GM18870 (cell line): ENCODE measurements around the gene SLC44A3.

Experiments
- ATAC-seq: cut with Tn5 transposase; IDR thresholded peaks from one replicate; pipeline ENCODE4 v1.9.1; 2021; ENCODE audit warnings: moderate library complexity; ENCODE audit not compliant: unreplicated experiment

Gene SLC44A3

GRCh38 chr1:94872771-94873495 is 52.8 kb downstream of the SLC44A3 start:
- no peak for ATAC-seq

- peak; percentile 56 for ATAC-seq
These were observed 53.6 kb downstream of the SLC44A3 start for GRCh38 chr1:94873520-94874351.

- no peak for ATAC-seq
These were observed 54.3 kb downstream of the SLC44A3 start for GRCh38 chr1:94874423-94874822.

GRCh38 chr1:94875794-94876193 is 55.6 kb downstream of the SLC44A3 start:
- no peak for ATAC-seq

- no peak for ATAC-seq
These were observed 56.2 kb downstream of the SLC44A3 start for GRCh38 chr1:94876362-94876761.

- ATAC-seq: no peak
These were observed 58.2 kb downstream of the SLC44A3 start for GRCh38 chr1:94878329-94878728.

DNA sequence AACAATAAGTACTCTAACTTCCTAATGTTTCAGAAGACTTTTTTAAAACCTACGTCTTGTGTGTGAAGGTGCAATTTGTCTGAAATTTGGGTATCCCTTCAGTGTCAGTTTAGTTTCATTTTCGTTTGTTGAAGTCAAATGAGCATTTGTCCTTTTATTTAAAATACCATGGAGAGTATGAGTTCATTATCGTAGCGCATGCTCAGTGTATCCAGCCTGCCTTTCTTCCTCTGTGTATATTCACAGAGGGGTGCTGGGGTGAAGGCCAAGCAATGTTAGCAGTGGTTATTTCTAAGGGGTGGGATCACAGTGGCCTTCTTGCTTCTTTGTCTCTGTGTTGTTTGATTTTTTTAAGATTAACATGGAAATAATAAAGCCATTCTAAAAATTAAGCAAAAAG is 63.5 kb downstream of the SLC44A3 start:
- no peak for ATAC-seq

GRCh38 chr1:94884106-94884505 is 63.9 kb downstream of the SLC44A3 start:
- ATAC-seq: no peak

DNA sequence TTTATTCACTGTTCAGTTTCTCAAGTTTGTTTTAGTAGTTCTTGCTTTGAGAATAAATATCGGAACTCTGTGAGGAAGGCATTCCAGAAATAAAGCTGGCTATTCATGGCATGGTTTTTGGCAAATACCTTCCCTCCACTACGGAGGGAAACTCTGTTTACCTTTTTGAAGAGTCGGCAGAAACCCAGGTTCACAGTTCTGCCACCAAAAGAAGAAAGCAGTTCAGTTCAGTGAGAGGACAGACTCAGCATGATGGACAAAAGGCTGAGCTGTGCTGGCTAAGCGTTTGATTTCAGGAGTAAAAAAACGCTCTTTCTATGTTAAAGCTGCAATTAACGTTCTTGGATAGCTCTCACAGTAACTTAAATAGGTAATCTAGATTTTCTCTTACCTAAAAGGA is 64.3 kb downstream of the SLC44A3 start:
- no peak for ATAC-seq

DNA sequence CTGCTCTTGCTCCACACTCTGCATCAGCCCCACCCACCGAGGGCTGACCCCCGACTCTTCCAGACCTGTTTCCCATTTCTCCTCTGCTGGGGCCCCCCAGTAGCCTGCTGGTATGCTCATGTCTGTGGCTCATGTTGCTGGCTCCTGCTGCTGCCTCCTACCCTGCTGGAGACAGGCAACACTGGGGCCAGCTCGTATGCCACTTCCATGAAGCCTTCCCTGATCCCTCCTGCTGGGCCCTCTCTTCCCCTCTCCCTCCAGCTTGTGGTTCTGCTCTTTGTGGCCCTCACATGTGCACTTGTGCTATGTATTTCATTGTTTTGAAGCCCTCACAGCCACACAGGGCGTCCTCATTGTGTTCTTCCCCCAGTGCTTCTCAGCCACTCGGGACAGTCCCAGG is 66.2 kb downstream of the SLC44A3 start:
- ATAC-seq: no peak

DNA sequence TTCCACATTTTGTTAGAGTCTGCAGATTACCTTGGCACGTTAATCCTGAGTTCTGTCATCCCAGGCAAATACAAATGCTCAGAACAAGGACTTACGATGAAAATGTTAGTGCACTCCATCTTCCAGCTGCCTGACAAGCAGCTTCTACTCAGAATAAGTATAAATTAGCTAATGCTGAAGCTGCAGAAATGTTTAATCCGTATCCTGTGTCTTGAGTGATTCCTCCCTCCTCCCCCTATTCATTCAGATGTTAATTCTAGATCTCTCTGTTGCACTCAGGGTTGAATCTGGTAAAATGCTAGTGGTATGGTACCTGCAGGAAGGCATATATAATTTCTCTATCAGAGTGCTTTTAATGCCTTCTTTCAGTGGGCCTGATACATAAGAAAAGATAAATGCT is 66.9 kb downstream of the SLC44A3 start:
- ATAC-seq: no peak

GRCh38 chr1:94887603-94888171 is 67.5 kb downstream of the SLC44A3 start:
- no peak for ATAC-seq

GRCh38 chr1:94888201-94888600 is 68.0 kb downstream of the SLC44A3 start:
- no peak for ATAC-seq

GRCh38 chr1:94892604-94893254 is 72.6 kb downstream of the SLC44A3 start:
- no peak for ATAC-seq

DNA sequence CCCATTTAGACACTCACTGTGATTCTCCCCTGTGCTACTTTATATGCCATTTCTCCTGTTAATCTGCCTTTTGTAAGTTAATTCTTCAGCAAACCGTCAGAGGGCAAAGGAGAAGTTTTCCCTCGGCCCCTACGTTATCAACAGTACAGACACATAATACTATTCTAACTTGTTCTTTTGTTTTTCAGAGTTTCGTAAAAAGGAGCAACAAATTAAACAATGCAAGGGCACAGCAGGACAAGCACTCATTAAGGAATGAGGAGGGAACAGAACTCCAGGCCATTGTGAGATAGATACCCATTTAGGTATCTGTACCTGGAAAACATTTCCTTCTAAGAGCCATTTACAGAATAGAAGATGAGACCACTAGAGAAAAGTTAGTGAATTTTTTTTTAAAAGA is 74.5 kb downstream of the SLC44A3 start:
- no peak for ATAC-seq

GRCh38 chr1:94895518-94895917 is 75.4 kb downstream of the SLC44A3 start:
- no peak for ATAC-seq

GRCh38 chr1:94898491-94899385 is 78.6 kb downstream of the SLC44A3 start:
- ATAC-seq: no peak

DNA sequence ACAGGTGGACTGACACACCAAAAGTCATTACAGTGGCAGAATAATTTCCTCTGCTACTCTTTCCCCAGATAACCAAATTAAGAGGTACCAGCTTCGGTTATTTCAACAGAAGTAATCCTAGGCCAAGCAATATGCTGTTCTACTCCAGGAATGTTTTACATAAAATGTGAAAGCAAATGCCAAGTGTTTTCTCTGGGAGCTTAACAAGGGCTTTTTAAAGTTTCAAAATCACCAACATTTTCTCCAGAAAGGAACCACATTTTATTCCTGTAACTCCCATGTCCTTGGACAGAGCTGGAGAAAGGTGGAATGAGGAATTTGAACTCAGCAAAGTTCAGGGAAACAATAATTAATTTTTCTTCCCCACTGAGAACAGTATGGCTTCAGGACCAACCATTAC is 79.6 kb downstream of the SLC44A3 start:
- no peak for ATAC-seq

DNA sequence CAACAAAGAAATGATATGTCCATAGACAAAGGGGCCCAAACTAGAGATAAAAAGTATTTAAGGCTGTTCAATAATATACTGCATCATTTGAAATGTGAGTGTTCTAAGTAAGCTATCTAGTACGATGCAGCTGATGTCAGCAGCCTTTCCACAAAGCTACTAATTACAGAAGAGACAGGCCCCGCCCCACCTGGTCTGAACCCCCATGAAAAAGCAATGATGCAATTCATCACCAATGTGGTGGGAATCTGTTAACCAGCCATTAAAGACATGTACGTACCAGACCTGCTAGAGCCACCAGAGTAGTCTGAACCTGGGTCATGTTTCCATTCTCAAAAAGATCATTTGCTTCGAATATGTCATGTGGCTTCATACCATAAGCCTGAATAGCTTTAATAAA is 81.7 kb downstream of the SLC44A3 start:
- ATAC-seq: no peak

- ATAC-seq: no peak
These were observed 83.3 kb downstream of the SLC44A3 start for GRCh38 chr1:94903280-94904009.
